ENCODE results near the gene PLXDC2.

GRCh38 chr10:19970717-19971116, 154.5 kb downstream of the PLXDC2 start:
- TF ChIP-seq CTCF (conservative IDR thresholded peaks at IDR 0.05; ENCODE audit: low read depth in 2 of 2) (no peak), REST (IDR thresholded peaks at IDR 0.05; ENCODE audit: unreplicated experiment) (no peak), POLR2AphosphoS5 (IDR thresholded peaks at IDR 0.05; ENCODE audit: low read depth) (no peak), EZH2 (IDR thresholded peaks at IDR 0.05; ENCODE audit: low read depth, unreplicated experiment) (no peak)
